GM10266 (cell line): ENCODE results near the gene UGT1A7.
"Not testable (repeated sequence)": the region's sequence is repeated elsewhere in the genome, so short reads cannot be mapped to it uniquely, and the experiment has no call there.

Experiments used
- DNase-seq: peaks from one replicate; pipeline ENCODE4 v3.0.0; 2012; ENCODE audit errors: extremely low spot score
- TF ChIP-seq, protein P1 (sequence below): IDR thresholded peaks from 2 replicates; pipeline ENCODE4 v1.5.1; 2012; ENCODE audit warnings: mild to moderate bottlenecking, low read depth; ENCODE audit not compliant: control insufficient read depth, insufficient read depth; ENCODE audit errors: missing control alignments

Gene UGT1A7

DNA sequence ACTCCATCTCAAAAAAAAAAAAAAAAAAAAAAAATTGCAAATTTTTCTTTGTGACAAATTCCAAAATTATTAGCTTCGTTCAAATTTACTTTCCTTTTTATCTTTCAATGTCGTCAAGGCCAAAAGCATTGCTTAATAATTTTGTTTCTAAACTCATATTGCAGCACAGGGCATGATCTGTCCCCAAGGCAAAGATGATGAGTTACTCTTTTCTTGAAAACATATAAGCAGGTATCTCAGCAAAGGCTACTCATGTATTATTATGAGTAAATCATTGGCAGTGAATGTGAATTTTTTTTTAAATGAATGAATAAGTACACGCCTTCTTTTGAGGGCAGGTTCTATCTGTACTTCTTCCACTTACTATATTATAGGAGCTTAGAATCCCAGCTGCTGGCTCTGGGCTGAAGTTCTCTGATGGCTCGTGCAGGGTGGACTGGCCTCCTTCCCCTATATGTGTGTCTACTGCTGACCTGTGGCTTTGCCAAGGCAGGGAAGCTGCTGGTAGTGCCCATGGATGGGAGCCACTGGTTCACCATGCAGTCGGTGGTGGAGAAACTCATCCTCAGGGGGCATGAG lies at the start of gene UGT1A7:
Gene UGT1A7 (plus strand): TSS at position 381 of the 579 bp plus-strand sequence. CDS start 37 bp downstream, at position 418.
- TF ChIP-seq, protein P1, sequence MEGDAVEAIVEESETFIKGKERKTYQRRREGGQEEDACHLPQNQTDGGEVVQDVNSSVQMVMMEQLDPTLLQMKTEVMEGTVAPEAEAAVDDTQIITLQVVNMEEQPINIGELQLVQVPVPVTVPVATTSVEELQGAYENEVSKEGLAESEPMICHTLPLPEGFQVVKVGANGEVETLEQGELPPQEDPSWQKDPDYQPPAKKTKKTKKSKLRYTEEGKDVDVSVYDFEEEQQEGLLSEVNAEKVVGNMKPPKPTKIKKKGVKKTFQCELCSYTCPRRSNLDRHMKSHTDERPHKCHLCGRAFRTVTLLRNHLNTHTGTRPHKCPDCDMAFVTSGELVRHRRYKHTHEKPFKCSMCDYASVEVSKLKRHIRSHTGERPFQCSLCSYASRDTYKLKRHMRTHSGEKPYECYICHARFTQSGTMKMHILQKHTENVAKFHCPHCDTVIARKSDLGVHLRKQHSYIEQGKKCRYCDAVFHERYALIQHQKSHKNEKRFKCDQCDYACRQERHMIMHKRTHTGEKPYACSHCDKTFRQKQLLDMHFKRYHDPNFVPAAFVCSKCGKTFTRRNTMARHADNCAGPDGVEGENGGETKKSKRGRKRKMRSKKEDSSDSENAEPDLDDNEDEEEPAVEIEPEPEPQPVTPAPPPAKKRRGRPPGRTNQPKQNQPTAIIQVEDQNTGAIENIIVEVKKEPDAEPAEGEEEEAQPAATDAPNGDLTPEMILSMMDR: no peak
- no peak for DNase-seq

DNA sequence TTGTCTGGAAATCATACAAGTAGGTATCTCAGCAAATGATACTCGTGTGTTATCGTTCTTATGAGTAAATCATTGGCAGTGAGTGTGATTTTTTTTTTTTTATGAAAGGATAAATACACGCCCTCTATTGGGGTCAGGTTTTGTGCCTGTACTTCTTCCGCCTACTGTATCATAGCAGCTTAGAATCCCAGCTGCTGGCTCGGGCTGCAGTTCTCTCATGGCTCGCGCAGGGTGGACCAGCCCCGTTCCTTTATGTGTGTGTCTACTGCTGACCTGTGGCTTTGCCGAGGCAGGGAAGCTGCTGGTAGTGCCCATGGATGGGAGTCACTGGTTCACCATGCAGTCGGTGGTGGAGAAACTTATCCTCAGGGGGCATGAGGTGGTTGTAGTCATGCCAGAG lies 45.4 kb upstream of the UGT1A7 start, which contains the start of gene UGT1A10:
Gene UGT1A10 (plus strand): TSS at position 143 of the 400 bp plus-strand sequence. CDS start 75 bp downstream, at position 218.
- DNase-seq: not testable (repeated sequence)

DNA sequence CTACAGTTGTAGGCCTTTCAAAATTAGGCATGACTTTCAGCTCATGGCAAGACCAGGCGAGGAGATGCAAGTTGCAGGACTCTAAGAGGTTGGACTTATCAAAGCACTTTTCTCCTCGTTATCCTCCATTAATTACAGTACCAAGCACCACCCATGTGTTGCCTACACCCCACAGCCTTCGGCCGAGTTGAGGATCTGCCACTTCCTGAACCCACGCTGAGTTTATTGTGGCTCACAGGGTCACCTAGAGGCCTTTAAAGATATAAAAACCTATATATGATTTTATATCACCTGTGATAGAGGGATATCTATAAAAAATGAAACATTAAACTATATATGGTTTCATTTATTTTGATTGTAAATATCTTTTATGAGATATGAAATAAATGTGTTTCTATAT lies 42.9 kb upstream of the UGT1A7 start:
- TF ChIP-seq, protein P1: no peak

DNA sequence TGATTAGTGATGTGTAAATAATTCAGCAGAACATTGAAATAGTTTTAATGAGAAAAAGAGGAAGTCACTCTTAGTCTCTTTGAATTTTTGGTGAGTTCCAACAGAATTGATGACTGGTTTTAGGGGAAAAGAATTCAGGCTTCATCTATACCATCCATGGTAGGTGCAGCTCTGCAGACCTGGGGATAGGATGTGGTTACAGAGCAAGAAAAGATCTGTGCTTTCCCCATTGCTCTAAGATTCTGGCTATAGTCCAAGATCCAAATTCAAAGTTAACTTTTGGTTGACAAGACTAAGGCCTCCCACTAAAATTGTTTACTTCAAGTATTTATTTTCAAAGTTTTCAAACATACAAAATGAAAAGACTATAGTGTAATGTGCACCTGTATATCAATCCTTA lies 41.8 kb upstream of the UGT1A7 start:
- DNase-seq: no peak
- TF ChIP-seq, protein P1: no peak

More for the DNA sequence above, 42.9 kb upstream of the UGT1A7 start:
- no peak for DNase-seq

DNA sequence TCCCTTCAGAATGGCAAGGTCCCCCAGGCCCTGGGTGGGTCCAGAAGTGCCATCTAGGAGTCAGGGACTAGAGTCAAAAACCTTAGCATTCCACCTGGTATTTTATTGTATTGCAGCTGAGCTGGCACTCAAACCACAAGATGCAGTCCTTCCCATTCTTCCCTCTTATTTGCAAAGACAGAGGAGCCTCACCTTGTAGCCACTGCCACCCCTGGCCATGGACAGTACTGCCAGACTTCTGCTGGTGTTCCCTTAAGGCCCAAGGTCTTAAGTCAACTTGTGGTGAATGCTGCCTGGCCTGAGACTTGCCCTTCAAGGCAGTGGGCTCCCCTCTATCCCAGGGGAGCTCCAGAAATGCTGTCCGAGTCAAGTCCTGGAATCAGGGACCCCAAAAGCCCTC lies 38.6 kb upstream of the UGT1A7 start:
- DNase-seq: no peak

DNA sequence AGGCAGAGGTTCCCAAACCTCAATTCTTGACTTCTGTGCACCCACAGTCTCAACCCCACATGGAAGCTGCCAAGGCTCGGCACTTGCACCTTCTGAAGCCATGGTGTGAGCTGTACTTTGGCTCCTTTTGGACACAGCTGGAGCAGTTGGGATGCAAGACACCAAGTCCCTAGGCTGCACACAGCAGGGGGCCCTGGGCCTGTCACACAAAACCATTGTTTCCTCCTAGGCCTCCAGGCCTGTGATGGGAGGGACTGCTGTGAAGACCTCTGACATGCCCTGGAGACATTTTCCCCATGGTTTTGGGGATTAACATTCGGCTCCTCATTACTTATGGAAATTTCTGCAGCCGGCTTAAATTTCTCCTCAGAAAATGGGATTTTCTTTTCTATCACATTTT lies 35.7 kb upstream of the UGT1A7 start:
- DNase-seq: not testable (repeated sequence)

More for the DNA sequence above, 38.6 kb upstream of the UGT1A7 start:
- TF ChIP-seq, protein P1: peak; percentile 17

DNA sequence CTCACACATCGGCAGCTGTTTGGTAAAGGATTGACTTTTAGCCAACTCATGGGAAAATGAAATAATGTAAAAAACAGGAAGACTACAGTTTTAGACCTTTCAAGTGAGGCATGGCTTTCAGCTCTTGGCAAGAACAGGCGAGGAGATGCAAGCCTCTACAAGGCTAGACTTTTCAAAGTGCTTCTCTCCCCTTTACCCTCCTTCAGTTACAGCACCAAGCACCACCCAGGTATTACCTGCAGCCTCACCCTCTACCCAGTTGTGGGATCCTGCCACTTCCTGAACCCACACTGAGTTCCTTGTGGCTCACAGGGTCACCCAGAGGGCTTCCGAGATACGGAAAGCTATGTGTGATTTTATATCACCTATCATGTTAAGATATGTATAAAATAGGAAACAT lies 30.7 kb upstream of the UGT1A7 start:
- DNase-seq: no peak
- TF ChIP-seq, protein P1: no peak

DNA sequence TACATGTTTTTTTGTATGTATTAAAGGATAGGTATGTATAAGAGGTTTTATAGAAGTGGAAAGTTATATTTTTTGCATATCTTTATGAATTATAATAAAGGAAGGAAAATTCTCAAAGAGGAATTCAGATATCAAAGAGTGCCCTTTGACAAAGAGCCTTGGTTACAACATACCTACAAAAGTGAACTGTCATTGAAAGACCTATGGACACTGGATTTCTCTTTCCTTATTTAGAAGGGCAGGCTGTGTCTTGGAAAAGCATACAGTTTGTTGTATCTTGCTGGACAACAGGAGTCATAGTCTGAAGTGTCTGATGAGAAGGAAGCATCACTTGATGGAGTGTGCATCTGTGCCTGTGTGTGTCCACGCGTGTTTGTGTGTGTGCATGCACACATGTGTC lies 30.3 kb upstream of the UGT1A7 start:
- no peak for DNase-seq
- TF ChIP-seq, protein P1: no peak
